Activated T-helper 17 cell treated with anti-CD3 and anti-CD28 coated beads, Interleukin-2, amount 50 U/mL, for 72 hours (primary cell): ENCODE measurements around the gene GPR31. TPM values are rescaled to one million over a fixed set of nuclear protein-coding genes. Genes with fewer than 3 reads are reported as not detected.

ENCODE experiments used
- ATAC-seq: fragments of 150-1000 bp; cut with Tn5 transposase; replicated peaks from 2 replicates; pipeline ENCODE4 v1.10.0; 2021; ENCODE audit warnings: mild to moderate bottlenecking, moderate library complexity
- H3K27ac Mint-ChIP-seq: one replicate; pipeline ENCODE4 v1.8.0; 2022; ENCODE audit warnings: mixed read lengths
- H3K27me3 Mint-ChIP-seq: one replicate; pipeline ENCODE4 v1.8.0; 2022; ENCODE audit warnings: mixed read lengths
- H3K36me3 Mint-ChIP-seq: one replicate; pipeline ENCODE4 v1.8.0; 2022; ENCODE audit warnings: low read depth, mild to moderate bottlenecking, mixed read lengths
- H3K4me1 Mint-ChIP-seq: one replicate; pipeline ENCODE4 v1.8.0; 2022; ENCODE audit warnings: mixed read lengths
- H3K4me3 Mint-ChIP-seq: one replicate; pipeline ENCODE4 v1.8.0; 2022; ENCODE audit warnings: mild to moderate bottlenecking, mixed read lengths
- H3K9me3 Mint-ChIP-seq: one replicate; pipeline ENCODE4 v1.8.0; 2022; ENCODE audit warnings: mixed read lengths
- total RNA-seq, 2 donors: library from RNA; stranded (reverse); gene quantifications; one replicate each; pipeline ENCODE4 v1.2.3, GENCODE V29; 2022

Gene GPR31
- total RNA-seq, 2 donors from 2014 or later = not detected

GRCh38 chr6:167122827-167123657 is 34.7 kb downstream of the GPR31 start, which contains the start of gene CCR6:
CCR6 (plus strand) TSS chr6:167123096; CDS start chr6:167136135, 13,039 bp downstream.
- peaks cover 65% of the 10 kb centered on the region for H3K4me1 Mint-ChIP-seq
- no peaks in the 10 kb centered on the region for H3K27me3 Mint-ChIP-seq
- H3K4me3 Mint-ChIP-seq = peak within 1 kb of the TSS; percentile 92
- peak within 1 kb of the TSS; percentile 82 for H3K27ac Mint-ChIP-seq
- peak; percentile 49 for ATAC-seq
- H3K36me3 Mint-ChIP-seq = peaks cover 98% of the 10 kb centered on the region
- no peaks in the 10 kb centered on the region for H3K9me3 Mint-ChIP-seq

- Mint-ChIP-seq H3K27me3 (no peaks in the 10 kb centered on the region), H3K27ac (peak overlapping the region; percentile 82), H3K36me3 (peaks cover 98% of the 10 kb centered on the region), H3K4me1 (peaks cover 67% of the 10 kb centered on the region), H3K9me3 (no peaks in the 10 kb centered on the region), H3K4me3 (peak overlapping the region; percentile 92)
- ATAC-seq = peak; percentile 51
Measured at GRCh38 chr6:167122041-167122826, 35.5 kb downstream of the GPR31 start.

- Mint-ChIP-seq H3K36me3 (peaks cover 97% of the 10 kb centered on the region), H3K4me3 (peak overlapping the region; percentile 92), H3K27ac (peak overlapping the region; percentile 82), H3K4me1 (peaks cover 65% of the 10 kb centered on the region), H3K27me3 (no peaks in the 10 kb centered on the region), H3K9me3 (no peaks in the 10 kb centered on the region)
- ATAC-seq = no peak
Measured at GRCh38 chr6:167121335-167121841, 36.4 kb downstream of the GPR31 start.

- H3K36me3 Mint-ChIP-seq = peaks cover 98% of the 10 kb centered on the region
- peak overlapping the region; percentile 82 for H3K27ac Mint-ChIP-seq
- no peaks in the 10 kb centered on the region for H3K27me3 Mint-ChIP-seq
- H3K9me3 Mint-ChIP-seq = no peaks in the 10 kb centered on the region
- ATAC-seq = no peak
- H3K4me3 Mint-ChIP-seq = peak overlapping the region; percentile 92
- peaks cover 72% of the 10 kb centered on the region for H3K4me1 Mint-ChIP-seq
Measured at GRCh38 chr6:167120583-167120903, 37.2 kb downstream of the GPR31 start.

- Mint-ChIP-seq H3K4me1 (peaks cover 74% of the 10 kb centered on the region), H3K36me3 (peaks cover 98% of the 10 kb centered on the region)
Measured at GRCh38 chr6:167119670-167120582, 37.9 kb downstream of the GPR31 start.

GRCh38 chr6:167118839-167119238 is 38.9 kb downstream of the GPR31 start:
- ATAC-seq = no peak
- Mint-ChIP-seq H3K9me3 (no peaks in the 10 kb centered on the region), H3K4me1 (peaks cover 70% of the 10 kb centered on the region), H3K36me3 (peaks cover 98% of the 10 kb centered on the region), H3K27me3 (no peaks in the 10 kb centered on the region), H3K4me3 (peak overlapping the region; percentile 92), H3K27ac (peak overlapping the region; percentile 85)

More at GRCh38 chr6:167119670-167120582, 37.9 kb downstream of the GPR31 start:
- peak; percentile 37 for ATAC-seq
- H3K27me3 Mint-ChIP-seq = no peaks in the 10 kb centered on the region
- H3K4me3 Mint-ChIP-seq = peak overlapping the region; percentile 92
- peak overlapping the region; percentile 85 for H3K27ac Mint-ChIP-seq
- H3K9me3 Mint-ChIP-seq = no peaks in the 10 kb centered on the region

- peak; percentile 32 for ATAC-seq
- Mint-ChIP-seq H3K9me3 (no peaks in the 10 kb centered on the region), H3K36me3 (peaks cover 98% of the 10 kb centered on the region), H3K27ac (peak overlapping the region; percentile 85), H3K27me3 (no peaks in the 10 kb centered on the region), H3K4me3 (peak overlapping the region; percentile 92), H3K4me1 (peaks cover 68% of the 10 kb centered on the region)
Measured at GRCh38 chr6:167118006-167118405, 39.8 kb downstream of the GPR31 start.

- ATAC-seq = no peak
- H3K36me3 Mint-ChIP-seq = peaks cover 98% of the 10 kb centered on the region
- H3K27me3 Mint-ChIP-seq = no peaks in the 10 kb centered on the region
- no peaks in the 10 kb centered on the region for H3K9me3 Mint-ChIP-seq
- peaks cover 59% of the 10 kb centered on the region for H3K4me1 Mint-ChIP-seq
- H3K4me3 Mint-ChIP-seq = peak overlapping the region; percentile 92
- H3K27ac Mint-ChIP-seq = peak overlapping the region; percentile 95
Measured at GRCh38 chr6:167116838-167117228, 40.9 kb downstream of the GPR31 start.

- no peak for ATAC-seq
- peak overlapping the region; percentile 95 for H3K27ac Mint-ChIP-seq
- H3K36me3 Mint-ChIP-seq = peaks cover 98% of the 10 kb centered on the region
- H3K9me3 Mint-ChIP-seq = no peaks in the 10 kb centered on the region
- H3K27me3 Mint-ChIP-seq = no peaks in the 10 kb centered on the region
- peaks cover 57% of the 10 kb centered on the region for H3K4me1 Mint-ChIP-seq
- peak overlapping the region; percentile 92 for H3K4me3 Mint-ChIP-seq
Measured at GRCh38 chr6:167116109-167116837, 41.5 kb downstream of the GPR31 start.

- Mint-ChIP-seq H3K27ac (peak overlapping the region; percentile 95), H3K36me3 (peaks cover 87% of the 10 kb centered on the region), H3K4me3 (peak overlapping the region; percentile 92), H3K9me3 (no peaks in the 10 kb centered on the region), H3K27me3 (no peaks in the 10 kb centered on the region), H3K4me1 (peaks cover 56% of the 10 kb centered on the region)
- ATAC-seq = no peak
Measured at GRCh38 chr6:167115054-167115453, 42.7 kb downstream of the GPR31 start.

GRCh38 chr6:167113935-167114910 is 43.6 kb downstream of the GPR31 start:
- peak; percentile 65 for ATAC-seq
- no peaks in the 10 kb centered on the region for H3K9me3 Mint-ChIP-seq
- peak overlapping the region; percentile 95 for H3K27ac Mint-ChIP-seq
- peaks cover 79% of the 10 kb centered on the region for H3K36me3 Mint-ChIP-seq
- H3K4me3 Mint-ChIP-seq = peak overlapping the region; percentile 92
- no peaks in the 10 kb centered on the region for H3K27me3 Mint-ChIP-seq
- H3K4me1 Mint-ChIP-seq = peaks cover 60% of the 10 kb centered on the region

GRCh38 chr6:167113047-167113754 is 44.6 kb downstream of the GPR31 start:
- peaks cover 69% of the 10 kb centered on the region for H3K36me3 Mint-ChIP-seq
- no peaks in the 10 kb centered on the region for H3K9me3 Mint-ChIP-seq
- peak overlapping the region; percentile 95 for H3K27ac Mint-ChIP-seq
- peak overlapping the region; percentile 92 for H3K4me3 Mint-ChIP-seq
- no peaks in the 10 kb centered on the region for H3K27me3 Mint-ChIP-seq
- H3K4me1 Mint-ChIP-seq = peaks cover 54% of the 10 kb centered on the region
- ATAC-seq = no peak
